Left ventricle myocardium inferior (tissue), 1 donor: ENCODE measurements around the gene BMPR1A. TPM values are rescaled to one million over a fixed set of nuclear protein-coding genes. Genes with fewer than 3 reads are reported as not detected.
"Not testable (repeated sequence)": the region's sequence is repeated elsewhere in the genome, so short reads cannot be mapped to it uniquely, and the experiment has no call there.

Experiments
- DNase-seq: peaks from one replicate; pipeline ENCODE4 v3.0.0-alpha.2; 2020
- H3K27ac ChIP-seq: fragments of 200-600 bp; replicated peaks from 2 replicates; pipeline ENCODE4 v1.8.0; 2021
- H3K27me3 ChIP-seq: fragments of 200-600 bp; 2 replicates; pipeline ENCODE4 v1.8.0; 2021; ENCODE audit warnings: low read depth
- H3K36me3 ChIP-seq: fragments of 200-600 bp; 2 replicates; pipeline ENCODE4 v1.8.0; 2021
- H3K4me1 ChIP-seq: fragments of 200-600 bp; 2 replicates; pipeline ENCODE4 v1.8.0; 2021
- H3K4me3 ChIP-seq: fragments of 200-600 bp; 2 replicates; pipeline ENCODE4 v1.8.0; 2021; ENCODE audit warnings: mild to moderate bottlenecking, moderate library complexity
- H3K9me3 ChIP-seq: fragments of 200-600 bp; replicated peaks from 2 replicates; pipeline ENCODE4 v1.8.0; 2021
- CTCF ChIP-seq: fragments of 200-600 bp; IDR thresholded peaks from 2 replicates; pipeline ENCODE4 v1.8.0; 2021; ENCODE audit warnings: antibody characterized with exemption, mild to moderate bottlenecking, borderline replicate concordance
- intact Hi-C: fragments of 100-400 bp; cut with micrococcal nuclease; formaldehyde crosslinking; loops from one replicate; pipeline ENCODE4 v1.11.0; 2022
- total RNA-seq: library from RNA; stranded (reverse); fragmentation: NEBNext Ultra II Directional; extraction: Animal tissue kit (Norgen Biotek cat#: 25700); gene quantifications from one replicate; pipeline ENCODE4 v1.2.1, GENCODE V29; 2021
- donor health status: DM: no; HTN: yes; CAD: no; lungs with severe emphysema.

The BMPR1A gene
- total RNA-seq, 1 donor from 2014 or later, result 43.8 TPM

DNA sequence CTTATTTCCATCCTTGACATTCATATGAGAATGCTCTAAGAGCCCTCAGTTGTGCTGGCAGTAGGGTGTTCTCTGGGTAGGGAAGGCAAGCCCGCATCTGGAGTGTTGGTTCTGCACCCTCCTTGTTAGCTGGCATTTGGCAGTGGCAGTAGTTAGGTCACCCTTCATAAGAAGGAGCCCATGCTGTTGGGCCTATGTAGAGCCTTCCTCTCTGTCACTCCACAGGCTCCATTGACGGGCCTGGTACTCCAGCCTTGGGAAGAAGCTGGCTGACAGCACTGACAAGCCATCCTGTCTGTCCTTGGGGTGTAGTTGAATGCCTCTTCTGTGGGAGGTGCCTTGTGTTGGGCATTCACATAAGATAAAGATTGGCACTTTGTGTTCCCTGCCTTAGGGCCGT is 89.7 kb downstream of the BMPR1A start:
- no peaks in the 10 kb centered on the region for H3K36me3 ChIP-seq
- peaks cover 26% of the 10 kb centered on the region for H3K4me1 ChIP-seq
- no peak overlapping the region for H3K4me3 ChIP-seq
- H3K27me3 ChIP-seq, result no peaks in the 10 kb centered on the region
- H3K27ac ChIP-seq, result peak overlapping the region; percentile 38
- intact Hi-C loops, result no loop called here
- no peaks in the 10 kb centered on the region for H3K9me3 ChIP-seq
- no peak for TF ChIP-seq CTCF
- DNase-seq, result no peak

- TF ChIP-seq CTCF, result no peak
- no peak overlapping the region for H3K4me3 ChIP-seq
- intact Hi-C loops, result no loop called here
- peaks cover 26% of the 10 kb centered on the region for H3K4me1 ChIP-seq
- H3K27ac ChIP-seq, result no peak overlapping the region
- H3K36me3 ChIP-seq, result no peaks in the 10 kb centered on the region
- no peaks in the 10 kb centered on the region for H3K9me3 ChIP-seq
- DNase-seq, result no peak
- H3K27me3 ChIP-seq, result no peaks in the 10 kb centered on the region
Observed at GRCh38 chr10:86848747-86849146, 92.3 kb downstream of the BMPR1A start.

DNA sequence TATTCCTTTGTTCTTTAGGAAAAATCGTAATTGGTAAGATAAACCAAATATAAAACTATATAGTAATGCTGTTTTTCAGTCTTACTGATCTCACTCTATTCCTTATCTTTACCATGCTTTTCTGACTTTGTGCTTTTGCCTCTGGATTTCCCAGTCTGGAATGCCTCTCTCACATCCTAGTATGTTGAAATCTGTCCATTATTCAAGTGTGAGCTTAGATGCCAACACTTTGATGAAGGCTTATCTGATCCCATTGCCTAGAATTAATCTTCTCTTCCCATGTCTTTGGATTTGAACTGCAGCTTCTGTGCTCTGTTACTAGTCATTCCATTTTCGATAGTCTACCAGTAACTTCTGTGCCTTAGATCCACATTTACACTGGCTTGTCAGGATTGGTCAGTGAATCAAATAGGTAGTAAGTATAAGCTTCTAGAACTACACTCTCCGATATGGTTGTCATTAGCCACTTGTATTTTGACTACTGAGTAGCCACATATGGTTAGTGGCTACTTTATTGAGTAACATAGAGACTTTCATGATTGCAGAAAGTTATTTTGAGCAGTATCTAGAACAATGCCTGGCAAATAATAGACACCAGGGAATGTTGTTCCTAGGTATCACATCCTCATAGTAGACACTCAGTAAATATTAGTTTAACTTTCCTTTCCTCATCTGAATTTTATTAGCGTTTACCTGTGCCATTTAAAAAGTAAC is 92.9 kb downstream of the BMPR1A start:
- H3K9me3 ChIP-seq, result no peaks in the 10 kb centered on the region
- H3K4me1 ChIP-seq, result peaks cover 26% of the 10 kb centered on the region
- H3K36me3 ChIP-seq, result no peaks in the 10 kb centered on the region
- intact Hi-C loops, result no loop called here
- H3K27ac ChIP-seq, result peak overlapping the region; percentile 1
- no peak for TF ChIP-seq CTCF
- H3K27me3 ChIP-seq, result no peaks in the 10 kb centered on the region
- no peak overlapping the region for H3K4me3 ChIP-seq
- no peak for DNase-seq

- Histone ChIP-seq H3K27ac (no peak overlapping the region), H3K4me1 (peaks cover 24% of the 10 kb centered on the region), H3K36me3 (no peaks in the 10 kb centered on the region), H3K9me3 (no peaks in the 10 kb centered on the region), H3K4me3 (no peak overlapping the region), H3K27me3 (no peaks in the 10 kb centered on the region)
- no peak for TF ChIP-seq CTCF
- intact Hi-C loops, result no loop called here
- DNase-seq, result no peak
Observed at GRCh38 chr10:86850481-86850880, 94.1 kb downstream of the BMPR1A start.

GRCh38 chr10:86851328-86852207 is 95.1 kb downstream of the BMPR1A start:
- Histone ChIP-seq H3K27me3 (no peaks in the 10 kb centered on the region), H3K27ac (peak overlapping the region; percentile 51), H3K9me3 (no peaks in the 10 kb centered on the region), H3K4me3 (no peak overlapping the region), H3K4me1 (peaks cover 24% of the 10 kb centered on the region), H3K36me3 (no peaks in the 10 kb centered on the region)
- intact Hi-C loops, result no loop called here
- no peak for TF ChIP-seq CTCF
- no peak for DNase-seq

DNA sequence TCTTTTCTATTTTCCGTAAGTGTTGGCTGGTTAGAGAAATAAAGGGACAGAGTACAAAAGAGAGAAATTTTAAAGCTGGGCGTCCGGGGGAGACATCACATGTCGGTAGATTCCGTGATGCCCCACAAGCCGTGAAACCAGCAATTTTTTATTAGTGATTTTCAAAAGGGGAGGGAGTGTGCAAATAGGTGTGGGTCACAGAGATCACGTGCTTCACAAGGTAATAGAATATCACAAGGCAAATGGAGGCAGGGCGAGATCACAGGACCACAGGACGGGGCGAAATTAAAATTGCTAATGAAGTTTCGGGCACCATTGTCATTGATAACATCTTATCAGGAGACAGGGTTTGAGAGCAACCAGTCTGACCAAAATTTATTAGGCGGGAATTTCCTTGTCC is 97.2 kb downstream of the BMPR1A start:
- H3K4me3 ChIP-seq, intact Hi-C loops, DNase-seq, H3K36me3 ChIP-seq, H3K27me3 ChIP-seq, H3K9me3 ChIP-seq, H3K27ac ChIP-seq: not testable (repeated sequence)
- H3K4me1 ChIP-seq, result peaks cover 24% of the 10 kb centered on the region
